ENCODE measurements around the gene CDK6. TPM values are rescaled to one million over a fixed set of nuclear protein-coding genes. Genes with fewer than 3 reads are reported as not detected.

The CDK6 gene
- total RNA-seq, 1 donor from 2014 or later, result 6.0 TPM

DNA sequence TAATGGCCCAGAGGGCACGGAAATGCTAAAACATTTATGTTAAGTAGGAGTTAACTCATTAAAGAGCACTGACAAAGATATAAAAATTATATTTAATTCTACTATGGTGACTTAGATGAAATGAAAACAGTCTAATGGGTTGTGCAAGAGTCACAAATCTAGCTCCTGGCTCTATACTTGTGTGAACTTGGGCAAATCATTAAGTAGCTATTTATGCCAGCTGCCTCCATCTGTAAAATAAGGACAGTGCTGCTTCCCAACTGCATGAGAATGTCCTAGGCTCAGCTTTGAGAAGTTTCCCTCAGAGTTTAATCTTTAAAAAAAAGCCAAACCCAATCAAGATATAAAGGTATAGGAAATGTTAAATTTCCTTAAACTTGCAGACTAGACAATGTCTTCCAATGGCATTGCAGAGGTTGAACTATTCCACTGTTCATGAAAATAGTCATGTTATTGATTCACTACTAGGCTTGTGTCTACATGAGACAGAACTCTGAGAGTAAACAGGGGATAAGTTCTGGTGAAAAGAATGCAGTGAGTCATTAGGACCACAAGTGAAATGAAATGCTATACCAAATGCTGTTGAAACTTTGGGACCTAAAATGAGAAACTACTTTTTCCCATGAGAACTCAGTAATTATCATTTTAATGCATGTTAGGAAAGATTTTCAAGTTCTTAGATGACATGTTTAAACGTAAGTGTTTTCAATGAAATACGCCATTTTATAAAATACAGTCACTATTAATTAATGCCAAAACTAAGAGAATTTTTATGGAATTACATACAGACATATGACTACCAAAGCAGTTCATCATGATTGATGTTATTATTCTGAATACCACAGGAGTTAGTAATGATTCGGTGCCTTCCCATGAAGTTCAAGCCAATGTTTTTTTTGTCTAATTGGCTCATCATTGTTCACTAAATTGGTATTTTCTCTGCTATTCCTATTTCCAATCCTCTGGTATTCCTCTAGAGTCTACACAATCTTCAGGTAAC lies 84.2 kb downstream of the CDK6 start:
- H3K4me3 ChIP-seq, result no peak overlapping the region
- Mint-ChIP-seq H3K27me3 (ENCODE audit: insufficient read depth, low read depth) (no peaks in the 10 kb centered on the region), H3K36me3 (peaks cover 27% of the 10 kb centered on the region), H3K9me3 (no peaks in the 10 kb centered on the region), H3K4me3 (no peak overlapping the region), H3K27ac (no peak overlapping the region), H3K4me1 (peaks cover 11% of the 10 kb centered on the region)
- H3K4me2 ChIP-seq, result no peak overlapping the region
- H3K27ac ChIP-seq, result no peak overlapping the region
- H3K27me3 ChIP-seq, result no peaks in the 10 kb centered on the region
- H3K9me3 ChIP-seq (ENCODE audit: low read depth), result no peaks in the 10 kb centered on the region
- no peaks in the 10 kb centered on the region for H4K20me1 ChIP-seq (ENCODE audit: low read depth)
- no peak overlapping the region for H3K9ac ChIP-seq
- H3F3A ChIP-seq (ENCODE audit: low read depth), result no peaks in the 10 kb centered on the region
- H3K4me1 ChIP-seq, result peaks cover 11% of the 10 kb centered on the region
- TF ChIP-seq, protein P1, sequence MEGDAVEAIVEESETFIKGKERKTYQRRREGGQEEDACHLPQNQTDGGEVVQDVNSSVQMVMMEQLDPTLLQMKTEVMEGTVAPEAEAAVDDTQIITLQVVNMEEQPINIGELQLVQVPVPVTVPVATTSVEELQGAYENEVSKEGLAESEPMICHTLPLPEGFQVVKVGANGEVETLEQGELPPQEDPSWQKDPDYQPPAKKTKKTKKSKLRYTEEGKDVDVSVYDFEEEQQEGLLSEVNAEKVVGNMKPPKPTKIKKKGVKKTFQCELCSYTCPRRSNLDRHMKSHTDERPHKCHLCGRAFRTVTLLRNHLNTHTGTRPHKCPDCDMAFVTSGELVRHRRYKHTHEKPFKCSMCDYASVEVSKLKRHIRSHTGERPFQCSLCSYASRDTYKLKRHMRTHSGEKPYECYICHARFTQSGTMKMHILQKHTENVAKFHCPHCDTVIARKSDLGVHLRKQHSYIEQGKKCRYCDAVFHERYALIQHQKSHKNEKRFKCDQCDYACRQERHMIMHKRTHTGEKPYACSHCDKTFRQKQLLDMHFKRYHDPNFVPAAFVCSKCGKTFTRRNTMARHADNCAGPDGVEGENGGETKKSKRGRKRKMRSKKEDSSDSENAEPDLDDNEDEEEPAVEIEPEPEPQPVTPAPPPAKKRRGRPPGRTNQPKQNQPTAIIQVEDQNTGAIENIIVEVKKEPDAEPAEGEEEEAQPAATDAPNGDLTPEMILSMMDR (IDR thresholded peaks at IDR 0.05), result no peak
- TF ChIP-seq EZH2phosphoT487 (IDR thresholded peaks at IDR 0.05), result no peak
- no peak for TF ChIP-seq EZH2 (IDR thresholded peaks at IDR 0.05)
- H2AFZ ChIP-seq (replicated peaks), result no peak overlapping the region
- no peaks in the 10 kb centered on the region for H3K36me3 ChIP-seq
- no peak for DNase-seq (ENCODE audit: low spot score)
- no peaks in the 10 kb centered on the region for H3K79me2 ChIP-seq (ENCODE audit: low read depth)

DNA sequence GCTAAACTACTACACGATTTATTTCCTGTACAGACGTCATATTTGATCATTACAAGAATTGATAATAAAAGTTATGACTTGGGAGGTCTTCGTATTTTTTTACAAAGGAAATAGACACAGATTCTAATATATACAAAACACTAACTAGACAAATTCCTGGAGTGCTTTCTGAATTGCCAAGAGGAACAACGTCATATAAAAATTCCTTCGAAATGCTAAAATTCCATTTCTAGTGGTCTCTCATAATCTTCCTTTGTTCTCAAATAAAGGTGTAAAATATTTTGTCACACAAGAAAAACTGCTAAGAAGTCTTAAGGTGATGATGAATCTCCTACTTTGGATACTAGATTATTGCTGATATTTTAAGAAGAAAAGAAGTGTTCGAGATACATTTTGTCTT lies 85.4 kb downstream of the CDK6 start:
- Mint-ChIP-seq H3K27ac (no peak overlapping the region), H3K4me3 (no peak overlapping the region), H3K27me3 (ENCODE audit: insufficient read depth, low read depth) (no peaks in the 10 kb centered on the region), H3K36me3 (peaks cover 24% of the 10 kb centered on the region), H3K4me1 (peaks cover 11% of the 10 kb centered on the region), H3K9me3 (no peaks in the 10 kb centered on the region)
- Histone ChIP-seq H3K79me2 (ENCODE audit: low read depth) (no peaks in the 10 kb centered on the region), H3F3A (ENCODE audit: low read depth) (no peaks in the 10 kb centered on the region), H3K36me3 (no peaks in the 10 kb centered on the region), H3K27ac (no peak overlapping the region), H3K4me3 (no peak overlapping the region), H3K9ac (no peak overlapping the region), H4K20me1 (ENCODE audit: low read depth) (no peaks in the 10 kb centered on the region), H3K27me3 (no peaks in the 10 kb centered on the region), H2AFZ (replicated peaks) (no peak overlapping the region), H3K4me1 (peaks cover 11% of the 10 kb centered on the region), H3K4me2 (no peak overlapping the region), H3K9me3 (ENCODE audit: low read depth) (no peaks in the 10 kb centered on the region)
- no peak for DNase-seq (ENCODE audit: low spot score)
- TF ChIP-seq EZH2phosphoT487 (IDR thresholded peaks at IDR 0.05) (no peak), EZH2 (IDR thresholded peaks at IDR 0.05) (no peak)
- TF ChIP-seq, protein P1 (IDR thresholded peaks at IDR 0.05), result no peak

DNA sequence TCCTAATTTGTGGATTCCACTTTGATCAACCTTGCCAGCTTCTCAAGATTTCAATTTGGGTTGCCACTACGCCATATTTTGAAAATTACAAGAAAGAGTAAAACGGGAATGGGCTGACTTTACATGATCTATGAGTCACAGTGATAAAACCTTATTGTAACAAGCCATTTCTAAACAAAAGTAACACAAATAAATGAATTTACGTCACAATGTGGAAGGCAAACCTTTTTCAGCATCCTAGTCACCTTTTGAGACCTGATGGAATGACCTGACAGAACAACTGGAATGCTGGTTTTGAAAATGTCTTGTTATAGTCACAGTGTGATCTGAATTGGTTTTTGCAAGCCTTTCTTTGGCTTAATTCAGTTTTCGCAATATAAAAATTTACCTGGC lies 85.9 kb downstream of the CDK6 start:
- peaks cover 29% of the 10 kb centered on the region for H3K36me3 Mint-ChIP-seq
- no peak for TF ChIP-seq EZH2phosphoT487 (IDR thresholded peaks at IDR 0.05)
- Histone ChIP-seq H3F3A (ENCODE audit: low read depth) (no peaks in the 10 kb centered on the region), H3K9ac (no peak overlapping the region), H2AFZ (replicated peaks) (no peak overlapping the region), H3K79me2 (ENCODE audit: low read depth) (no peaks in the 10 kb centered on the region), H3K4me2 (no peak overlapping the region), H3K9me3 (ENCODE audit: low read depth) (no peaks in the 10 kb centered on the region), H4K20me1 (ENCODE audit: low read depth) (no peaks in the 10 kb centered on the region), H3K27ac (no peak overlapping the region), H3K36me3 (no peaks in the 10 kb centered on the region), H3K27me3 (no peaks in the 10 kb centered on the region), H3K4me1 (peaks cover 11% of the 10 kb centered on the region), H3K4me3 (no peak overlapping the region)
- no peaks in the 10 kb centered on the region for H3K9me3 Mint-ChIP-seq
- no peak overlapping the region for H3K4me3 Mint-ChIP-seq
- H3K4me1 Mint-ChIP-seq, result peaks cover 7% of the 10 kb centered on the region
- no peak overlapping the region for H3K27ac Mint-ChIP-seq
- H3K27me3 Mint-ChIP-seq (ENCODE audit: insufficient read depth, low read depth), result no peaks in the 10 kb centered on the region
- no peak for DNase-seq (ENCODE audit: low spot score)

All from neural progenitor cell (in vitro differentiated cells).